Hepatocyte (in vitro differentiated cells): Measurements from ENCODE around the gene ESPNL.

Experiments
- CTCF ChIP-seq: fragments of 200-600 bp; sonication (generic); IDR thresholded peaks from 2 replicates; pipeline ENCODE4 v1.5.1; 2016; ENCODE audit warnings: antibody characterized with exemption, mild to moderate bottlenecking; ENCODE audit not compliant: poor library complexity
- EZH2 ChIP-seq: fragments of 200-600 bp; sonication (generic); IDR thresholded peaks from 2 replicates; pipeline ENCODE4 v1.6.1; 2016; ENCODE audit warnings: antibody characterized with exemption, mild to moderate bottlenecking, borderline replicate concordance
- EZH2phosphoT487 ChIP-seq: fragments of 200-600 bp; sonication (generic); IDR thresholded peaks from one replicate; pipeline ENCODE4 v1.6.1; 2018; ENCODE audit warnings: antibody characterized with exemption, mild to moderate bottlenecking, low read depth, moderate library complexity; ENCODE audit not compliant: unreplicated experiment, severe bottlenecking

DNA sequence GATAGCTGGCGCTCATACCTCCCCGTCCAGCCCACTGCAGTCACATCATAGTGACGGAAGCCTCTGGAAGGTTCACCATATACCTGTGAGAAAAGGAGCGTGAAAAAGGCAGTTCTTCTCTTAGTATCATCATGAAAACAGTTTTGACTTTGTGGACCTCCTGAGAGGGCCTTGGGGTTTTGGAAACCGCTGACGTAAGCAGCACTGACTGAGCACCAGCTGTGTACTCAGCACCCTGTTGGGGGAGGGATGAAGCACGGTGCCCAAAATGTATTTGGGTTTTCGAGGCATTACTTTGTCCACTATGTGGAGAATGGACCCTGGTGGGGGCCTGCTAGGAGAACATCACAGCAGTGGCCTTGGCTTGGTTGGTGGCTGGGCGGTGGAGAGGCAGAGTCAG, 33.9 kb upstream of the ESPNL start:
- TF ChIP-seq CTCF: no peak
- TF ChIP-seq EZH2phosphoT487: no peak
- TF ChIP-seq EZH2: no peak
